ENCODE results near the gene MB. TPM values are rescaled to one million over a fixed set of nuclear protein-coding genes. Genes with fewer than 3 reads are reported as not detected.

Gene MB
- total and polyA plus RNA-seq, 2 experiments from 2014 or later, result not detected

DNA sequence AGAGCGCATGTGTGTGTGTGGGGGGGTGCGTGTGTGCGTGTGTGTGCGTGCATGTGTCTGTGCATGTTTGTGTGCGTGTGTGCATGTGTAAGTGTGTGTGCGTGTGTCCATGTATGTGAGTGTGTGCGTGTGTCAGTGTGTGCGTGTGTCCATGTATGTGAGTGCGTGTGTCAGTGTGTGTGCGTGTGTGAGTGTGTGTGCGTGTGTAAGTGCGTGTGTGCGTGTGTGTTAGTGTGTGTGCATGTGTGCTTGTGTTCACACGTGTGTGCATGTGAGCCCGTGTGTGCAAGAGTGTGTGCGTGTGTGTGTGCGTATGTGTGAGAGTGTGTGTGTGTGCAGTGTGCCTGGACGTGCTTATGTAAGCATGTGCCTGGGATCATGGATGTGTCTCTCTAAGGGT lies 16.4 kb upstream of the MB start:
- Mint-ChIP-seq H3K36me3 (ENCODE audit: low read depth) (no peaks in the 10 kb centered on the region; the same call in 2 of the 3 replicates), H3K9me3 (peaks cover 2% of the 10 kb centered on the region), H3K4me1 (peaks cover 34% of the 10 kb centered on the region), H3K4me3 (no peak overlapping the region), H3K27me3 (ENCODE audit: insufficient read depth, low read depth, poor library complexity) (peaks cover 12% of the 10 kb centered on the region), H3K27ac (no peak overlapping the region)
- DNase-seq (ENCODE audit: low spot score) (no peak), ATAC-seq (no peak)
- no peak overlapping the region for H3K4me3 ChIP-seq
- H2AFZ ChIP-seq, result no peak overlapping the region
- no peaks in the 10 kb centered on the region for H3K79me2 ChIP-seq (replicated peaks; ENCODE audit: insufficient read depth)
- no peaks in the 10 kb centered on the region for H3K27me3 ChIP-seq (ENCODE audit: insufficient read depth)
- no peaks in the 10 kb centered on the region for H3F3A ChIP-seq (replicated peaks; ENCODE audit: low read depth)
- no peaks in the 10 kb centered on the region; the same call in none of the 2 replicates for H3K4me1 ChIP-seq (ENCODE audit: insufficient read depth)
- no peak overlapping the region for H3K4me2 ChIP-seq
- no peaks in the 10 kb centered on the region for H3K36me3 ChIP-seq (ENCODE audit: insufficient read depth)
- H3K9me2 ChIP-seq (ENCODE audit: insufficient read depth), result no peaks in the 10 kb centered on the region
- no peaks in the 10 kb centered on the region for H4K20me1 ChIP-seq (replicated peaks; ENCODE audit: insufficient read depth)
- no peak overlapping the region for H3K27ac ChIP-seq (ENCODE audit: low read depth)
- TF ChIP-seq CTCF (conservative IDR thresholded peaks at IDR 0.05; ENCODE audit: low read depth in 2 of 2) (no peak), ZNF462 (CRISPR knock-in tag; IDR thresholded peaks at IDR 0.05) (no peak), POLR2AphosphoS5 (IDR thresholded peaks at IDR 0.05; ENCODE audit: low read depth) (no peak), NANOG (IDR thresholded peaks at IDR 0.05; ENCODE audit: borderline replicate concordance) (no peak)

DNA sequence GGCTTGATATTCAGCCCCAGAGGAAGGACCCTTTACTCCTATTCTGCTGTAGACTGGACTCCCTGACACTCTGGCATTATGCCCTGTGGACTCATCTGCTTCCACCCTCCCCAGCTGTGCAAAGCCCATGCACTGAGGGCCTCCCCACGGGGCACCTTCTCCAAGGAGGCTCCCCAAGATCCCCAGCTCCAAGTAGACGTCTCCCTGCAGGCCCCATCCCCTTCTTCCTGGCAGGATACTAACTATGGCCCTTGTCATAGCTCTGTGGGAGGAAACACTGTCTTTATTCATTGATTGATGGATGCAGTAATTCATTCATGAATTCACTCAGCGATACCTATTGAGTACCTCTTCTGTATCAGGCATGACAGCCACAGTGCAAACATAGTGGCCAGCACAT lies 15.8 kb upstream of the MB start:
- Mint-ChIP-seq H3K27me3 (ENCODE audit: insufficient read depth, low read depth, poor library complexity) (peaks cover 12% of the 10 kb centered on the region), H3K9me3 (peaks cover 4% of the 10 kb centered on the region), H3K27ac (no peak overlapping the region), H3K4me3 (no peak overlapping the region), H3K4me1 (peaks cover 29% of the 10 kb centered on the region), H3K36me3 (ENCODE audit: low read depth) (no peaks in the 10 kb centered on the region; the same call in 2 of the 3 replicates)
- Histone ChIP-seq H3K4me1 (ENCODE audit: insufficient read depth) (no peaks in the 10 kb centered on the region; the same call in none of the 2 replicates), H3F3A (replicated peaks; ENCODE audit: low read depth) (no peaks in the 10 kb centered on the region), H3K9me2 (ENCODE audit: insufficient read depth) (no peaks in the 10 kb centered on the region), H4K20me1 (replicated peaks; ENCODE audit: insufficient read depth) (no peaks in the 10 kb centered on the region), H3K4me2 (no peak overlapping the region), H3K27me3 (ENCODE audit: insufficient read depth) (no peaks in the 10 kb centered on the region), H3K36me3 (ENCODE audit: insufficient read depth) (no peaks in the 10 kb centered on the region), H3K4me3 (no peak overlapping the region), H3K27ac (ENCODE audit: low read depth) (no peak overlapping the region), H2AFZ (no peak overlapping the region), H3K79me2 (replicated peaks; ENCODE audit: insufficient read depth) (no peaks in the 10 kb centered on the region)
- no peak for TF ChIP-seq CTCF (conservative IDR thresholded peaks at IDR 0.05; ENCODE audit: low read depth in 2 of 2)
- no peak for TF ChIP-seq CREB1 (CRISPR knock-in tag; IDR thresholded peaks at IDR 0.05; ENCODE audit: low read depth)
- no peak for TF ChIP-seq STAT1 (IDR thresholded peaks at IDR 0.05; ENCODE audit: unreplicated experiment)
- no peak for TF ChIP-seq ZNF331 (CRISPR knock-in tag; IDR thresholded peaks at IDR 0.05; ENCODE audit: low read depth)
- no peak for TF ChIP-seq EZH2phosphoT487 (IDR thresholded peaks at IDR 0.05; ENCODE audit: unreplicated experiment)
- no peak for TF ChIP-seq JUNB (IDR thresholded peaks at IDR 0.05; ENCODE audit: unreplicated experiment)
- TF ChIP-seq, protein P1, sequence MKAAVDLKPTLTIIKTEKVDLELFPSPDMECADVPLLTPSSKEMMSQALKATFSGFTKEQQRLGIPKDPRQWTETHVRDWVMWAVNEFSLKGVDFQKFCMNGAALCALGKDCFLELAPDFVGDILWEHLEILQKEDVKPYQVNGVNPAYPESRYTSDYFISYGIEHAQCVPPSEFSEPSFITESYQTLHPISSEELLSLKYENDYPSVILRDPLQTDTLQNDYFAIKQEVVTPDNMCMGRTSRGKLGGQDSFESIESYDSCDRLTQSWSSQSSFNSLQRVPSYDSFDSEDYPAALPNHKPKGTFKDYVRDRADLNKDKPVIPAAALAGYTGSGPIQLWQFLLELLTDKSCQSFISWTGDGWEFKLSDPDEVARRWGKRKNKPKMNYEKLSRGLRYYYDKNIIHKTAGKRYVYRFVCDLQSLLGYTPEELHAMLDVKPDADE (IDR thresholded peaks at IDR 0.05), result no peak
- no peak for TF ChIP-seq EZH2 (IDR thresholded peaks at IDR 0.05; ENCODE audit: low read depth, unreplicated experiment)
- ATAC-seq, result no peak
- DNase-seq (ENCODE audit: low spot score), result no peak
